Body of pancreas (tissue), 4 donors: ENCODE measurements around the gene ST6GALNAC1.
"Not testable (repeated sequence)": the region's sequence is repeated elsewhere in the genome, so short reads cannot be mapped to it uniquely, and the experiment has no call there.

ENCODE experiments used
- CTCF ChIP-seq, 7 experiments: fragments of 450-650 bp in 4 of 7; fragments of 200-600 bp in 3 of 7; sonication (generic) in 3 of 7; IDR thresholded peaks; one replicate each; pipeline ENCODE4 v1.5.1; 2016 to 2019; ENCODE audit warnings: antibody characterized with exemption in 7 of 7
- POLR2A ChIP-seq, 3 donors: fragments of 450-650 bp; IDR thresholded peaks; one replicate each; pipeline ENCODE4 v1.6.1; 2016; ENCODE audit warnings: antibody characterized with exemption in 3 of 3, mild to moderate bottlenecking in 2 of 3

- TF ChIP-seq CTCF, POLR2A (IDR thresholded peaks at IDR 0.05): not testable (repeated sequence)
These were observed 6.9 kb downstream of the ST6GALNAC1 start for GRCh38 chr17:76636486-76637206.
